Activated CD4-positive, CD25-positive, alpha-beta regulatory T cell treated with anti-CD3 and anti-CD28 coated beads, Interleukin-2, amount 50 U/mL, for 72 hours (primary cell): ENCODE results near the gene CYB5R3.

Source experiments
- DNase-seq: peaks from one replicate; pipeline ENCODE4 v3.0.0; 2021

CYB5R3 gene

GRCh38 chr22:42649246-42650099 lies at the start of gene CYB5R3:
TSS of gene CYB5R3 (minus strand) at chr22:42649392. CDS start at chr22:42649315, 77 bp downstream.
- DNase-seq = peak; percentile 79

GRCh38 chr22:42697542-42698013 lies 48.4 kb upstream of the CYB5R3 start:
- DNase-seq = no peak

GRCh38 chr22:42696331-42696967 lies 47.3 kb upstream of the CYB5R3 start:
- DNase-seq = no peak

DNA sequence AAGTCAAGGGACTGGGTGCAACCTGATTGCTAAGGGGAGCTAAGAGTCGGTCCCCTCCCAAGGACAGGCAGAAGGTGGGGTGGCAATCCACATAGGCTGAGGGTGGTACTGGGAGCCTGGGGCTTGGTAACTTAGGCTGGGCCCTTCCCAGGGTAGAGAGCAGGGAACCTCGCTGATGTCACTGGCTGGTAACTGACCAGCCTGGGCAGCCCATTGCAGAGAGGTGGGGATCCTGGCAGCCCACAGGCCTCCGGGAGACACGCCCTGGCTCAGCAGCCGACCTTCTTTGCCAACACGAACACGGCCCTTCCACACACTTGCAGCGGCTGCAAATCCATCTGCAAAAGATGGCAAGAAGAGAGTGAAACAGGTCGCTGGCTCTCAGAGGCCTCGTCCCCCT lies 46.1 kb upstream of the CYB5R3 start:
- DNase-seq = no peak

- no peak for DNase-seq
These were observed 44.8 kb upstream of the CYB5R3 start for GRCh38 chr22:42693763-42694683.

- DNase-seq = no peak
These were observed 44.0 kb upstream of the CYB5R3 start for GRCh38 chr22:42693055-42693762.

- no peak for DNase-seq
These were observed 43.3 kb upstream of the CYB5R3 start for GRCh38 chr22:42692239-42693054.

- DNase-seq = no peak
These were observed 42.2 kb upstream of the CYB5R3 start for GRCh38 chr22:42691440-42691839.

- DNase-seq = no peak
These were observed 39.3 kb upstream of the CYB5R3 start for GRCh38 chr22:42688241-42689211.

DNA sequence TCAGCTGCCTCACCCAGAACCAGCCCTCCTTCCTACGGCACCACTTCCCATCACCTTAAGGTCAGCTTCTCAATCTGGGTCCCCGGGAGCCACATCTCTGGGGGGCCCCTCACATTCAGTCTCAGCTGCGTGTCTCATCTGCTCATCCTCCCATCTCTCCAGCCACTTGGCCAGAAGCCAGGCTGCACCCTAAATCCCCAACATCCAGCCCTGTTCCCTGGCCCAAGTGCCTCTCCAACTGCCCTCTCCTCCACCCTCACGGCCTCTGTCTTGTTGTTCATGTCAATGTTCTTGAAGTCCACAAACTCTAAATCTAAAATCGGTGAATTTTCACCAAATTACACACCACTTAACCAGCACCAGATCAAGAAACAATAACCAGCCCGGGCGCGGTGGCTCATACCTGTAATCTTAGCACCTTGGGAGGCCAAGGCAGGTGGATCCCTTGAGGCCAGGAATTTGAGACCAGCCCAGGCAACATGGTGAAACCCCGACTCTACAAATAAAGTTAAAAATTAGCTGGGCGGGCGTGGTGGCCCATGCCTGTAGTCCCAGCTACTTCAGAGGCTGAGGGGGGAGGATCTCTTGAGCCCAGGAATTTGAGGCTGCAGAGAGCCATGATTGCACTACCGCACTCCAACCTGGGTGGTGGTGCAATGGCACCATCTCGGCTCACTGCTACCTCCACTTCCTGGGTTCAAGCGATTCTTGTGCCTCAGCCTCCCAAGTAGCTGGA lies 37.7 kb upstream of the CYB5R3 start:
- DNase-seq = no peak

DNA sequence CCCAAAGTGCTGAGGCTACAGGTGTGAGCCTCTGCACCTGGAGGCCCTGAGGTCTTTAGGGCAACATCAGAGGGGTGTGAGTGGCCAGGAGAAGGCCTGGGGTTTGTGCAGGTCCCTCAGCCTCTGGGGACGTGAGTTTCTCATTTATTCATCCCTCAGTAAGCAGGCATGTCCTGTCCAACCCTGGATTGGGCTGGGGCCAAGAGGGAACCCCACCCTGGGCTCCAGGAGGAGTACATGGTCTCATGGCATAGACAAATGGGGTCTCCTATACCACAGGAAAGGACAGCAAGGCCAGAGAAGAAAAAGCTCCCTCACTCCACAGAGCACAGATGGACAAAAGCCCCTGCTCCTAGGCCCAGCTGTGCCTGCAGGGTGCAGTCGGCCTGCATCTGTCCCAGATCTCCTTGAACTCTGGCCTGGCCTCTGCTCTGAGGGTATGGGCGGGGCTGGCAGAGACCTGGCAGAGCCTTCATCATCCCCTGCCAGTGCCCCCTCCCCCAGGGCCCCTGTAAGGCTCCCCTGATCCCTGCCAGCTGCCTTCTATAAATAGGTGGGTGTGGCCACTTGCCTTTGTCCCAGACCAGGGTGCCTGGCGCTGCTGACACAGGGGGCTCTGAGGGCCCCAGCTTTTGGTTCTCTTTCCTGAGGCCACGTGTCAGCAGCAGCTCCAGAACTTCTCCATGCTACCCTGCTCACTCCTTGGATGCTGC lies 36.9 kb upstream of the CYB5R3 start:
- DNase-seq = no peak

GRCh38 chr22:42684462-42685195 lies 35.4 kb upstream of the CYB5R3 start:
- DNase-seq = no peak

DNA sequence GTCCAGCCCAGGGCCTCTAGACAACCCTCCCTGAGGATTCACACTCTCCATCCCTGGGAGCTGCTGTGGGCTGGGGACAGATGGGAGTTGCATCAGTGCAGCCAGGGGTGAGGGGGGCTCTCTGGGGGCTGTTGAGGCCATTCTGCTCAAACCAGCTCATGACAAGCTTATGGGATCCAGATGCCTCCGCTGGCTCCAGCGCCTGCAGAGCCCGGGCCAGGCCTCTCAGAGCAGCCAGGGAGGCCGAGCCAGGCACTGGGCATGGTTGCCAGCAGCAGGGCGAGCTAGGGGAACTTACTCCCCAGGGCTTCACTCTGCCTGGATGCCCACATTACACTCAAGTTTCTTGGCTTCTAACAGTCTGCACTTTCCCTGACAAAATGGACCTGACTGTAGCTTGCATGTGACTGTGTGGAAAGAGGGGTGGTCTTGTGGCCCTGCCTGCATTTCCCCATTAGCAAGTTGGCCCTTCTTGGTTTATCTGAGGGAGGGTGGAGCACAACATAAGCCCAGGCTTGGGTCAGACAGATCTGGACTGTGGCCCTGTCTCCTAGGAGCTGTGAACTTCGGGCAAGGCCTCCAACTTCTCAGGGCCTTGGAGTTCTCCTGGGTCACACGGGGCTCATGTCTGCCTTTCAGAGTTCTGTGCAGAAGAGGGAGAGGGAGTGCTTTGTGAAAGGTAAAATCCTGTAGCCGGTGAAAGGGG lies 34.5 kb upstream of the CYB5R3 start:
- no peak for DNase-seq

GRCh38 chr22:42682113-42682851 lies 33.1 kb upstream of the CYB5R3 start:
- no peak for DNase-seq

GRCh38 chr22:42680648-42681047 lies 31.5 kb upstream of the CYB5R3 start:
- DNase-seq = no peak

GRCh38 chr22:42679691-42680090 lies 30.5 kb upstream of the CYB5R3 start:
- no peak for DNase-seq

GRCh38 chr22:42678894-42679293 lies 29.7 kb upstream of the CYB5R3 start:
- no peak for DNase-seq
